CD14-positive monocyte (primary cell): ENCODE measurements around the gene CHRDL2. TPM values are rescaled to one million over a fixed set of nuclear protein-coding genes. Genes with fewer than 3 reads are reported as not detected.

ENCODE experiments used
- DNase-seq, 3 donors: peaks; one replicate each; pipeline ENCODE4 v3.0.0-alpha.2; 2011 to 2022
- H2AFZ ChIP-seq: 2 replicates; pipeline ENCODE4 v1.6.0; 2012; ENCODE audit warnings: mild to moderate bottlenecking, low read depth, low read length, inconsistent platforms; ENCODE audit not compliant: insufficient read depth, poor library complexity, severe bottlenecking
- H3K27ac ChIP-seq, 2 donors: 1 replicate in 1 of 2; 2 replicates in 1 of 2; pipeline ENCODE4 v1.5.1; 2012 to 2013; ENCODE audit warnings: low read length in 2 of 2, control low read depth in 1 of 2, inconsistent platforms in 1 of 2, low read depth in 1 of 2, mild to moderate bottlenecking in 1 of 2
- H3K27me3 ChIP-seq, 2 donors: one replicate each; pipeline versions ENCODE4 v1.6.0 to v1.6.1; 2011 to 2013; ENCODE audit warnings: low read length in 2 of 2; ENCODE audit not compliant: control insufficient read depth in 2 of 2, insufficient read depth in 2 of 2
- H3K36me3 ChIP-seq, 2 donors: replicated peaks in 1 of 2; 1 replicate in 1 of 2; 2 replicates in 1 of 2; pipeline versions ENCODE4 v1.5.1 to v1.6.1; 2012 to 2013; ENCODE audit warnings: low read length in 2 of 2, control low read depth in 1 of 2, inconsistent platforms in 1 of 2, mild to moderate bottlenecking in 1 of 2; ENCODE audit not compliant: insufficient read depth in 2 of 2, control insufficient read depth in 1 of 2
- H3K4me1 ChIP-seq, 2 donors: 1 replicate in 1 of 2; 2 replicates in 1 of 2; pipeline versions ENCODE4 v1.5.1 to v1.6.1; 2012 to 2013; ENCODE audit warnings: low read length in 2 of 2, control low read depth in 1 of 2, inconsistent platforms in 1 of 2, mild to moderate bottlenecking in 1 of 2, moderate library complexity in 1 of 2; ENCODE audit not compliant: insufficient read depth in 2 of 2, control insufficient read depth in 1 of 2
- H3K4me2 ChIP-seq: replicated peaks from 2 replicates; pipeline ENCODE3; 2012; ENCODE audit warnings: low read length, moderate library complexity, mild to moderate bottlenecking; ENCODE audit not compliant: poor library complexity, severe bottlenecking; ENCODE audit errors: extremely low read depth
- H3K4me3 ChIP-seq, 3 experiments: fragments of 200-600 bp in 1 of 3; sonication (generic) in 1 of 3; replicated peaks in 1 of 3; 1 replicate in 2 of 3; 2 replicates in 1 of 3; pipeline ENCODE4 v1.5.1; 2011 to 2013; ENCODE audit warnings: low read length in 3 of 3, mild to moderate bottlenecking in 3 of 3, control low read depth in 2 of 3, low read depth in 2 of 3, inconsistent platforms in 1 of 3, moderate library complexity in 1 of 3
- H3K79me2 ChIP-seq: 2 replicates; pipeline ENCODE4 v1.6.0; 2012; ENCODE audit warnings: mild to moderate bottlenecking, control low read depth, inconsistent platforms, low read length, moderate library complexity; ENCODE audit not compliant: insufficient read depth
- H3K9ac ChIP-seq: 2 replicates; pipeline ENCODE4 v1.6.0; 2017; ENCODE audit warnings: low read length, mild to moderate bottlenecking; ENCODE audit not compliant: insufficient read depth, poor library complexity, severe bottlenecking
- H3K9me3 ChIP-seq, 2 donors: replicated peaks in 1 of 2; 1 replicate in 1 of 2; 2 replicates in 1 of 2; pipeline versions ENCODE4 v1.5.1 to v1.6.1; 2012 to 2013; ENCODE audit warnings: low read length in 2 of 2, control low read depth in 1 of 2; ENCODE audit not compliant: control insufficient read depth in 1 of 2, insufficient read depth in 1 of 2
- H4K20me1 ChIP-seq: 2 replicates; pipeline ENCODE4 v1.6.0; 2012; ENCODE audit warnings: mild to moderate bottlenecking, low read length, control low read depth, moderate library complexity; ENCODE audit not compliant: insufficient read depth
- H3K27ac Mint-ChIP-seq, 7 donors: one replicate each; pipeline ENCODE4 v1.8.0; 2020; ENCODE audit warnings: mild to moderate bottlenecking in 7 of 7, mixed read lengths in 7 of 7, moderate library complexity in 6 of 7, inconsistent platforms in 2 of 7
- H3K27me3 Mint-ChIP-seq, 3 donors: one replicate each; pipeline ENCODE4 v1.8.0; 2021 to 2022; ENCODE audit warnings: low read depth in 3 of 3, mild to moderate bottlenecking in 3 of 3, mixed read lengths in 3 of 3, moderate library complexity in 3 of 3, inconsistent platforms in 1 of 3
- H3K36me3 Mint-ChIP-seq, 2 donors: one replicate each; pipeline ENCODE4 v1.8.0; 2020; ENCODE audit warnings: mixed read lengths in 2 of 2, inconsistent platforms in 1 of 2, mild to moderate bottlenecking in 1 of 2
- H3K4me1 Mint-ChIP-seq: one replicate; pipeline ENCODE4 v1.8.0; 2020; ENCODE audit warnings: mild to moderate bottlenecking, mixed read lengths
- H3K4me3 Mint-ChIP-seq, 2 donors: one replicate each; pipeline ENCODE4 v1.8.0; 2020; ENCODE audit warnings: mild to moderate bottlenecking in 2 of 2, mixed read lengths in 2 of 2, moderate library complexity in 1 of 2
- H3K9me3 Mint-ChIP-seq, 7 donors: one replicate each; pipeline ENCODE4 v1.8.0; 2020 to 2022; ENCODE audit warnings: mixed read lengths in 7 of 7, mild to moderate bottlenecking in 6 of 7, moderate library complexity in 6 of 7, inconsistent platforms in 2 of 7
- CTCF ChIP-seq: fragments of 200-600 bp; IDR thresholded peaks from one replicate; pipeline ENCODE4 v1.8.0; 2022; ENCODE audit warnings: antibody characterized with exemption, mild to moderate bottlenecking
- WGBS: methylation state at CpG from one replicate; pipeline ENCODE4 v1.1.5; 2013; ENCODE audit warnings: missing lambda C conversion rate; ENCODE audit not compliant: insufficient coverage; 5-methylcytosine and 5-hydroxymethylcytosine counted together
- intact Hi-C, 2 donors: fragments of 100-400 bp; cut with micrococcal nuclease; formaldehyde crosslinking; loops; one replicate each; pipeline versions ENCODE4 v1.15.0 to v1.15.1; 2023
- polyA plus RNA-seq, 3 donors: library from polyadenylated mRNA; depleted of rRNA in 1 of 3; unstranded in 2 of 3; stranded (reverse) in 1 of 3; fragments of 300-500 nt in 2 of 3; fragments of >200 nt in 1 of 3; fragmentation: Illumina TruSeq in 2 of 3; gene quantifications; 1 replicate in 2 of 3; 2 replicates in 1 of 3; pipeline ENCODE4 v1.2.3, GENCODE V29; 2012 to 2021

CHRDL2 gene
- polyA plus RNA-seq, 3 donors = not detected

GRCh38 chr11:74685905-74686304 lies 45.3 kb downstream of the CHRDL2 start:
- Histone ChIP-seq H3K36me3 (no peaks in the 10 kb centered on the region), H4K20me1 (no peaks in the 10 kb centered on the region), H3K9ac (no peak overlapping the region), H3K27me3 (peaks cover 6 to 19% of the 10 kb centered on the region in 2 donors), H3K9me3 (no peaks in the 10 kb centered on the region), H3K79me2 (no peaks in the 10 kb centered on the region), H3K4me3 (no peak overlapping the region), H3K27ac (peak overlapping the region in 1 of 2 donors; percentile 5), H3K4me1 (peaks cover 22 to 38% of the 10 kb centered on the region in 2 donors), H3K4me2 (peak overlapping the region; percentile 19), H2AFZ (no peak overlapping the region)
- H3K27ac Mint-ChIP-seq = peak overlapping the region in 6 of 7 donors; percentile 22 to 82 (median 47)
- WGBS = 8% methylated on average over 1 of the region's 3 CpGs
- H3K4me1 Mint-ChIP-seq = peaks cover 39% of the 10 kb centered on the region
- intact Hi-C loops = no loop called here
- H3K4me3 Mint-ChIP-seq = no peak overlapping the region
- peaks cover 0 to 4% (median 0%) of the 10 kb centered on the region in 7 donors for H3K9me3 Mint-ChIP-seq
- peaks cover 0 to 2% of the 10 kb centered on the region in 2 donors for H3K36me3 Mint-ChIP-seq
- TF ChIP-seq CTCF = no peak
- peak; percentile 60 to 85 (median 61) for DNase-seq
- peaks cover 19 to 23% (median 21%) of the 10 kb centered on the region in 3 donors for H3K27me3 Mint-ChIP-seq

- Mint-ChIP-seq H3K27me3 (peaks cover 19 to 23% (median 21%) of the 10 kb centered on the region in 3 donors), H3K27ac (peak overlapping the region in 5 of 7 donors; percentile 22 to 82 (median 64)), H3K4me3 (no peak overlapping the region), H3K4me1 (peaks cover 39% of the 10 kb centered on the region), H3K9me3 (peaks cover 0 to 4% (median 0%) of the 10 kb centered on the region in 7 donors), H3K36me3 (peaks cover 0 to 2% of the 10 kb centered on the region in 2 donors)
- Histone ChIP-seq H3K27me3 (peaks cover 6 to 19% of the 10 kb centered on the region in 2 donors), H3K27ac (peak overlapping the region in 1 of 2 donors; percentile 5), H3K4me3 (no peak overlapping the region), H2AFZ (no peak overlapping the region), H3K36me3 (no peaks in the 10 kb centered on the region), H3K79me2 (no peaks in the 10 kb centered on the region), H4K20me1 (no peaks in the 10 kb centered on the region), H3K4me1 (peaks cover 22 to 38% of the 10 kb centered on the region in 2 donors), H3K9me3 (no peaks in the 10 kb centered on the region), H3K4me2 (peak overlapping the region; percentile 19), H3K9ac (no peak overlapping the region)
- intact Hi-C loops = no loop called here
- DNase-seq = no peak
- no peak for TF ChIP-seq CTCF
Observed at GRCh38 chr11:74685338-74685737, 45.9 kb downstream of the CHRDL2 start.
